ENCODE measurements around the gene SNRPB.

SNRPB gene

DNA sequence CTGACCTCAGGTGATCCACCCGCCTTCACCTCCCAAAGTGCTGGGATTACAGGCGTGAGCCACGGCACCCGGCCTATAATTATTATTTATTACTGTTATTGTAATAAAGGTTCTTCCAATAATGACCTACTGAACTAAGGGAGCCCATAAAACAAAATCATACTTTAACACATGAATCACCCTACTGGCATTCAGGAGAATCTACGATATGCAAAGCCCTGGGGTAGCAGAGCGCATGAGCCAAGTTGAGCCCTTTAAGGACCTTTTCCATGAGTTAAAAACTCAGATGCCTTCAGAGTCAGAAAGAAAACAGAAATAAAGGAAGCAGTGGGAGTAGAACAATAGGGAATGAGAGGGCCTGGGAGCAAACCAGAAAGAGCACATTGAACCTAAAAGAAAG lies 41.5 kb downstream of the SNRPB start:
- no peak for DNase-seq (ENCODE audit: low read depth)

DNA sequence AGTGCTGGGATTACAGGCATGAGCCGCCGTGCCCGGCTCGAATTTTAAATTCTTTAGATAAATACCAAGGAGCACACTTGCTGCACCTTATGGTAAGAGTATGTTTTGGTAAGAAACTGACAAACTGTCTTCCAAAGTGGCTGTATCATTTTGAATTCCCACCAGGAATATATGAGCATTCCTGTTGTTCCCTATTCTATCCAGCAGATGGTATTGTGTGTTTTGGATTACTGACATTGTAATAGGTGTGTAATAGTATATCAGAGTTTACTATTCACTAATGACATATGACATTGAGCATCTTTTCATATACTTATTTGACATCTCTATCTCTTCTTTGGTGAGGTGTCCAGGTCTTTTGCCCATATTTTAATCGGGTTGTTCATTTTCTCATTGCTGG lies 49.3 kb downstream of the SNRPB start:
- no peak for DNase-seq (ENCODE audit: low read depth)

DNA sequence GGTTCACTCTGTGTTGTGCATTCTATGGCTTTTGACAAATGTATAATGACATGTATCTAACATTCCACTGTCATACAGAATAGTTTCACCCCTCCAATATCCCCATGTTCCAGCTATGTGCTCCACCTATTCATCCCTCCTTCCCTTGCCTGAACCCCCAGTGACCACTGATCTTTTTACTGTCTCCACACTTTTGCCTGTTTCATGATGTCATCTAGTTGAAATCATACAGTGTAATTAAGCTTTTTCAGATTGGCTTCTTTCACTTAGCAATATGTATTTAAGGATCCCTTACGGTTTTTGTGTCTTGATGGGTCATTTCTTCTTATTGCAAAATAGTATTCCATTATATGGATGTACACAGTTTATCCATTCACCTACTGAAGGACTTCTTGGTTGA lies 50.1 kb downstream of the SNRPB start:
- no peak for DNase-seq (ENCODE audit: low read depth)

DNA sequence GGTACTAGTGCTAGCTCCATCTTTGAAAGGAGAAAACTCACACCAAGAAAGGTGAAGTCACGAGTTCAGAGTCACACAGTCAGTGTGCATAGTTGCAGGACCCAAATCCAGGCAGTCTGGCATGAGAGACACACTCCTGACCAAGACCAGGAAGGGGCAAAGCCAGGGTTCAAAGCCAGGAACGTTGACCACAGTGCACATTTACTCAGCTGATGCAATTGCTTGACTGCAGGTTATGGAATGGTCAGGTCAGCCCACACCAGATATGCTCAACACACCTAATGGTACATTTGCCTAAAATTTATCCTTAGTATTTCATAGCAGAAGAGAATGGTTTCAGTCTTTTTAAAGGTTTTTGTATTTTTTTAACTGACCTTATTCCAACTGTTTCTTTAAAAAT lies 52.2 kb downstream of the SNRPB start:
- no peak for DNase-seq (ENCODE audit: low read depth)

DNA sequence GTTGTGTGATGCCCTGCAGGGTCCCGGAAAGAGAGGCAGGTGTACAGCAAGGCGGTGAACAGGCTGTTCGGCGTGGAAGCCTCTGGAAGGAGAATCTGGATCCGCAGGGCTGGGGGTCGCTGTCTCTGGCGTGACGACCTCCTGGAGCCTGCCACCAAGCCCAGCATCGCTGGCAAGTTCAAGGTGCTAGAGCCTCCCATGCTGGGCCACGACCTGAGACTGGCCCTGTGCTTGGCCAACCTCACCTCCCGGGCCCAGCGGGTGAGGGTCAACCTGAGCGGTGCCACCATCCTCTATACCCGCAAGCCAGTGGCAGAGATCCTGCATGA lies 53.4 kb downstream of the SNRPB start:
- DNase-seq (ENCODE audit: low read depth): no peak

DNA sequence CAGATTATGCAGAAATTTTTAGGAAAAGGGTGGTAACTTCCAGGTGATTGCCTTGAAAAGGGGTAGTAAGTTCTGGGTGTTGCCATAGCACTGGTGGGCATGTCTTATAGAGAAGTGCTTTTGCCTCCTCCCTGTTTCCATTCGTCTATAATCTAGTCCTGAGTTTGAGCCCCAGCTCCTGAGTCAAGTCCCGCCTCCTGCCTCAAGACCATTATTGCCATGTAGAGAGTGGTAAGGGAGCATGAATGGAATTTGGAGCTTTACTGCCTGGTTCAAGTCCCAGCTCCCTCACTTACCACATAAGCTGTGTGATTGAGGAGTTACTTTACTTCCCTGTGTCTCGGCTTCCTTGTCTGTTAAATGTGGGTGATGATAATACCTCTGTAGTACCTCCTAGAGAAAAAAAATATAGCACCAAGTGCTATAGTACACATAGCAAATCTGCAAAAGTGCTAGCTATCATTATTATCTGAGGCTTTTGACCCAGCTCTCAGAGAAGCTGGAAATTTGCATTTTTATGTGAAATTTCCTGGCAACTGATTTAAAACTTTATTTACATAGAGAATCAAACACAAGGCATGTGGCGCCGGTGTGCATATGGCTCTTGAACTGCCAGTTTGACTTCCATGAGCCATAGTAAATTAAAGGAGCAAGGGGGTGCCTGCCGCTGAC lies 53.9 kb downstream of the SNRPB start:
- DNase-seq (ENCODE audit: low read depth): no peak
